WTC11 (cell line): ENCODE measurements around the gene INPP5F. TPM values are rescaled to one million over a fixed set of nuclear protein-coding genes. Genes with fewer than 3 reads are reported as not detected.

Experiments used
- ATAC-seq: fragments of 200-7000 bp; cut with Tn5 transposase; 2 replicates; pipeline ENCODE4 v1.10.0; 2021; ENCODE audit warnings: mild to moderate bottlenecking, moderate library complexity
- CTCF ChIA-PET: fragments of 300-600 bp; sonication (Branson Sonifier 250); formaldehyde crosslinking; loops from one replicate; lab custom pipeline; 2021; ENCODE audit warnings: antibody characterized with exemption; lab: Charles Lee
- POLR2A ChIA-PET: fragments of 350-600 bp; sonication (Branson Sonifier 250); formaldehyde crosslinking; loops from one replicate; lab custom pipeline; 2021; ENCODE audit warnings: antibody characterized with exemption; lab: Charles Lee
- DNase-seq: peaks from one replicate; pipeline ENCODE4 v3.0.0; 2021; ENCODE audit warnings: low spot score
- H3K27ac Mint-ChIP-seq: 2 replicates; pipeline ENCODE4 v1.8.0; 2021; ENCODE audit warnings: mixed read lengths
- H3K27me3 Mint-ChIP-seq: 2 replicates; pipeline ENCODE4 v1.8.0; 2021; ENCODE audit warnings: low read depth, mild to moderate bottlenecking, moderate library complexity, mixed read lengths
- H3K36me3 Mint-ChIP-seq: 2 replicates; pipeline ENCODE4 v1.8.0; 2021; ENCODE audit warnings: mixed read lengths
- H3K4me1 Mint-ChIP-seq: 2 replicates; pipeline ENCODE4 v1.8.0; 2022; ENCODE audit warnings: mixed read lengths
- H3K4me3 Mint-ChIP-seq: 2 replicates; pipeline ENCODE4 v1.8.0; 2021; ENCODE audit warnings: mild to moderate bottlenecking, moderate library complexity, mixed read lengths
- H3K9me3 Mint-ChIP-seq: 2 replicates; pipeline ENCODE4 v1.8.0; 2021; ENCODE audit warnings: mixed read lengths
- CREB1 ChIP-seq: sonication (generic); formaldehyde crosslinking; IDR thresholded peaks from 2 replicates; pipeline ENCODE4 v1.8.0; 2023; ENCODE audit warnings: mild to moderate bottlenecking, missing genetic modification reagents
- JAZF1 ChIP-seq: fragments of 250-450 bp; sonication (Bioruptor Pico); IDR thresholded peaks from 2 replicates; pipeline ENCODE4 v1.9.0; 2021; ENCODE audit warnings: moderate library complexity, mild to moderate bottlenecking, inconsistent platforms
- JUN ChIP-seq: sonication (generic); formaldehyde crosslinking; IDR thresholded peaks from 2 replicates; pipeline ENCODE4 v1.8.0; 2023; ENCODE audit warnings: mild to moderate bottlenecking, missing genetic modification reagents
- KAT7 ChIP-seq: sonication (generic); formaldehyde crosslinking; IDR thresholded peaks from 2 replicates; pipeline ENCODE4 v1.8.1; 2023; ENCODE audit warnings: missing genetic modification reagents, mild to moderate bottlenecking, borderline replicate concordance
- SP1 ChIP-seq: sonication (generic); formaldehyde crosslinking; conservative IDR thresholded peaks from 2 replicates; pipeline ENCODE4 v1.8.1; 2022; ENCODE audit warnings: missing genetic modification reagents
- total RNA-seq: library from RNA; stranded (reverse); gene quantifications from 3 replicates; pipeline ENCODE4 v1.2.3, GENCODE V29; 2021
- TF ChIP-seq, protein P1 (sequence below): fragments of 250-450 bp; sonication (Bioruptor Pico); IDR thresholded peaks from 2 replicates; pipeline ENCODE4 v1.9.0; 2021; ENCODE audit warnings: mild to moderate bottlenecking
- TF ChIP-seq, protein P2 (sequence below): fragments of 250-450 bp; sonication (Bioruptor Pico); IDR thresholded peaks from 2 replicates; pipeline ENCODE4 v2.1.2; 2022; ENCODE audit warnings: mild to moderate bottlenecking, moderate library complexity
- TF ChIP-seq, protein P3 (sequence below): sonication (generic); formaldehyde crosslinking; IDR thresholded peaks from 2 replicates; pipeline ENCODE4 v1.8.0; 2023; ENCODE audit warnings: mild to moderate bottlenecking, missing genetic modification reagents
- TF ChIP-seq, protein P4 (sequence below): sonication (generic); formaldehyde crosslinking; IDR thresholded peaks from 2 replicates; pipeline ENCODE4 v1.8.0; 2022; ENCODE audit warnings: mild to moderate bottlenecking, missing genetic modification reagents
- TF ChIP-seq, protein P5 (sequence below): sonication (generic); formaldehyde crosslinking; IDR thresholded peaks from 2 replicates; pipeline ENCODE4 v1.8.1; 2023; ENCODE audit warnings: mild to moderate bottlenecking, missing genetic modification reagents, borderline replicate concordance
- TF ChIP-seq, protein P6 (sequence below): sonication (generic); formaldehyde crosslinking; IDR thresholded peaks from 2 replicates; pipeline ENCODE4 v1.8.1; 2023; ENCODE audit warnings: mild to moderate bottlenecking, missing genetic modification reagents, moderate library complexity

Gene INPP5F
- total RNA-seq, 1 experiment from 2014 or later = 83.3 TPM

DNA sequence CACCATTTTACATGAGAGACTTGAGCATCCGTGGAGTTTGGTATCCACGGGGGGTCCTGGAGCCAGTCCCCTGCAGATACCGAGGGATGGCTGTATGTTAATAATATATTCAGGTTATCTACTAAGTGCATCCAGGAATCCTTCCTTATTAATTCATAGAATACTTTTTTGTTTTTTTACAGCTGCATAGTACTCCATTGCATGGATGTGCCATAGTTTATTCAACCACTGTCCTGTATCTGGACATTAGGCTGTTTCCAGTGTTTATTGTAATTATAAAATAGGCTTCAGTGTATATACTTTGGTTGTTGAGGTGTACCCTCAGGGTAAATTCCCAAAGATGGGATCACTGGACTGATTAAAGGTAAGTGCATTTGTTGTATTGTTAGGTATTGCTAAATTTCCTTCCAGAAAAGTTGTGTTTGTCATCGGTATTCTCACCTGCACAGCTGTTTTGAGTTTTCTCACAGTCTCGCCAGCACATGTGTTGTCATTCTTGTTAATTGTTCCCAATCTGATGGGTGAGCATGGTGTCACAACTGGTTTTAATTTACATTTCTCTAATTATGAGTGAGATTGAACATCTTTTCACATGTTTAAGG is 55.1 kb downstream of the INPP5F start (continued):
- no peak for TF ChIP-seq JUN (CRISPR knock-in tag)
- TF ChIP-seq, protein P1, sequence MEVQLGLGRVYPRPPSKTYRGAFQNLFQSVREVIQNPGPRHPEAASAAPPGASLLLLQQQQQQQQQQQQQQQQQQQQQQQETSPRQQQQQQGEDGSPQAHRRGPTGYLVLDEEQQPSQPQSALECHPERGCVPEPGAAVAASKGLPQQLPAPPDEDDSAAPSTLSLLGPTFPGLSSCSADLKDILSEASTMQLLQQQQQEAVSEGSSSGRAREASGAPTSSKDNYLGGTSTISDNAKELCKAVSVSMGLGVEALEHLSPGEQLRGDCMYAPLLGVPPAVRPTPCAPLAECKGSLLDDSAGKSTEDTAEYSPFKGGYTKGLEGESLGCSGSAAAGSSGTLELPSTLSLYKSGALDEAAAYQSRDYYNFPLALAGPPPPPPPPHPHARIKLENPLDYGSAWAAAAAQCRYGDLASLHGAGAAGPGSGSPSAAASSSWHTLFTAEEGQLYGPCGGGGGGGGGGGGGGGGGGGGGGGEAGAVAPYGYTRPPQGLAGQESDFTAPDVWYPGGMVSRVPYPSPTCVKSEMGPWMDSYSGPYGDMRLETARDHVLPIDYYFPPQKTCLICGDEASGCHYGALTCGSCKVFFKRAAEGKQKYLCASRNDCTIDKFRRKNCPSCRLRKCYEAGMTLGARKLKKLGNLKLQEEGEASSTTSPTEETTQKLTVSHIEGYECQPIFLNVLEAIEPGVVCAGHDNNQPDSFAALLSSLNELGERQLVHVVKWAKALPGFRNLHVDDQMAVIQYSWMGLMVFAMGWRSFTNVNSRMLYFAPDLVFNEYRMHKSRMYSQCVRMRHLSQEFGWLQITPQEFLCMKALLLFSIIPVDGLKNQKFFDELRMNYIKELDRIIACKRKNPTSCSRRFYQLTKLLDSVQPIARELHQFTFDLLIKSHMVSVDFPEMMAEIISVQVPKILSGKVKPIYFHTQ (CRISPR knock-in tag) = no peak

DNA sequence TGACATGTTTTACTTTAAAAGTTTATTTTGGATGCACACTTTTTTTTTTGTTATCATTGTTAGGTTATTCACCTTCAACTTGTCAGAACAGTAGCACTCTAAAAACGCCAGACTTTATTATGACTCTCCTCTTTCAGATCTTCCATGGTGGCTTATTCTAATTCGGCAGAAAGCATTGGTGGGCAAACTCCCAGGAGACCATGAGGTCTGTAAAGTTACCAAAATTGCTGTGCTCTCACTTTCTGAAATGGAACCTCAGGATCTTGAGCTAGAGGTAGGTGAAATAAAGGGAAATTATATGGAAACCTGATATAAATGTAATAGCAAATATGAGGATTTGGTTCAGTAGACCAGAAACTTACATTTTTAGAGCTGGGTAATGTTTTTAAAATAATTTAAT is 55.6 kb downstream of the INPP5F start:
- no peak overlapping the region for H3K4me3 Mint-ChIP-seq
- H3K9me3 Mint-ChIP-seq = no peaks in the 10 kb centered on the region
- POLR2A ChIA-PET = no interaction called here
- no peak for ATAC-seq
- CTCF ChIA-PET = interaction anchor here (1.1 to 2.3 kb wide), 2 partner anchors 31 to 94 kb away, joined by 3 to 10 read pairs; no protein-coding TSS in a partner anchor
- DNase-seq = no peak
- peaks cover 24% of the 10 kb centered on the region for H3K4me1 Mint-ChIP-seq
- no peaks in the 10 kb centered on the region for H3K27me3 Mint-ChIP-seq
- TF ChIP-seq, protein P2, sequence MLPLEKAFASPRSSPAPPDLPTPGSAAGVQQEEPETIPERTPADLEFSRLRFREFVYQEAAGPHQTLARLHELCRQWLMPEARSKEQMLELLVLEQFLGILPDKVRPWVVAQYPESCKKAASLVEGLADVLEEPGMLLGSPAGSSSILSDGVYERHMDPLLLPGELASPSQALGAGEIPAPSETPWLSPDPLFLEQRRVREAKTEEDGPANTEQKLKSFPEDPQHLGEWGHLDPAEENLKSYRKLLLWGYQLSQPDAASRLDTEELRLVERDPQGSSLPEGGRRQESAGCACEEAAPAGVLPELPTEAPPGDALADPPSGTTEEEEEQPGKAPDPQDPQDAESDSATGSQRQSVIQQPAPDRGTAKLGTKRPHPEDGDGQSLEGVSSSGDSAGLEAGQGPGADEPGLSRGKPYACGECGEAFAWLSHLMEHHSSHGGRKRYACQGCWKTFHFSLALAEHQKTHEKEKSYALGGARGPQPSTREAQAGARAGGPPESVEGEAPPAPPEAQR (CRISPR knock-in tag) = no peak
- no peak for TF ChIP-seq KAT7 (CRISPR knock-in tag)
- TF ChIP-seq JAZF1 (CRISPR knock-in tag) = no peak
- TF ChIP-seq, protein P3, sequence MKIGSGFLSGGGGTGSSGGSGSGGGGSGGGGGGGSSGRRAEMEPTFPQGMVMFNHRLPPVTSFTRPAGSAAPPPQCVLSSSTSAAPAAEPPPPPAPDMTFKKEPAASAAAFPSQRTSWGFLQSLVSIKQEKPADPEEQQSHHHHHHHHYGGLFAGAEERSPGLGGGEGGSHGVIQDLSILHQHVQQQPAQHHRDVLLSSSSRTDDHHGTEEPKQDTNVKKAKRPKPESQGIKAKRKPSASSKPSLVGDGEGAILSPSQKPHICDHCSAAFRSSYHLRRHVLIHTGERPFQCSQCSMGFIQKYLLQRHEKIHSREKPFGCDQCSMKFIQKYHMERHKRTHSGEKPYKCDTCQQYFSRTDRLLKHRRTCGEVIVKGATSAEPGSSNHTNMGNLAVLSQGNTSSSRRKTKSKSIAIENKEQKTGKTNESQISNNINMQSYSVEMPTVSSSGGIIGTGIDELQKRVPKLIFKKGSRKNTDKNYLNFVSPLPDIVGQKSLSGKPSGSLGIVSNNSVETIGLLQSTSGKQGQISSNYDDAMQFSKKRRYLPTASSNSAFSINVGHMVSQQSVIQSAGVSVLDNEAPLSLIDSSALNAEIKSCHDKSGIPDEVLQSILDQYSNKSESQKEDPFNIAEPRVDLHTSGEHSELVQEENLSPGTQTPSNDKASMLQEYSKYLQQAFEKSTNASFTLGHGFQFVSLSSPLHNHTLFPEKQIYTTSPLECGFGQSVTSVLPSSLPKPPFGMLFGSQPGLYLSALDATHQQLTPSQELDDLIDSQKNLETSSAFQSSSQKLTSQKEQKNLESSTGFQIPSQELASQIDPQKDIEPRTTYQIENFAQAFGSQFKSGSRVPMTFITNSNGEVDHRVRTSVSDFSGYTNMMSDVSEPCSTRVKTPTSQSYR (CRISPR knock-in tag) = no peak
- TF ChIP-seq CREB1 (CRISPR knock-in tag) = no peak
- TF ChIP-seq, protein P4, sequence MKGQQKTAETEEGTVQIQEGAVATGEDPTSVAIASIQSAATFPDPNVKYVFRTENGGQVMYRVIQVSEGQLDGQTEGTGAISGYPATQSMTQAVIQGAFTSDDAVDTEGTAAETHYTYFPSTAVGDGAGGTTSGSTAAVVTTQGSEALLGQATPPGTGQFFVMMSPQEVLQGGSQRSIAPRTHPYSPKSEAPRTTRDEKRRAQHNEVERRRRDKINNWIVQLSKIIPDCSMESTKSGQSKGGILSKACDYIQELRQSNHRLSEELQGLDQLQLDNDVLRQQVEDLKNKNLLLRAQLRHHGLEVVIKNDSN (CRISPR knock-in tag) = no peak
- TF ChIP-seq, protein P5, sequence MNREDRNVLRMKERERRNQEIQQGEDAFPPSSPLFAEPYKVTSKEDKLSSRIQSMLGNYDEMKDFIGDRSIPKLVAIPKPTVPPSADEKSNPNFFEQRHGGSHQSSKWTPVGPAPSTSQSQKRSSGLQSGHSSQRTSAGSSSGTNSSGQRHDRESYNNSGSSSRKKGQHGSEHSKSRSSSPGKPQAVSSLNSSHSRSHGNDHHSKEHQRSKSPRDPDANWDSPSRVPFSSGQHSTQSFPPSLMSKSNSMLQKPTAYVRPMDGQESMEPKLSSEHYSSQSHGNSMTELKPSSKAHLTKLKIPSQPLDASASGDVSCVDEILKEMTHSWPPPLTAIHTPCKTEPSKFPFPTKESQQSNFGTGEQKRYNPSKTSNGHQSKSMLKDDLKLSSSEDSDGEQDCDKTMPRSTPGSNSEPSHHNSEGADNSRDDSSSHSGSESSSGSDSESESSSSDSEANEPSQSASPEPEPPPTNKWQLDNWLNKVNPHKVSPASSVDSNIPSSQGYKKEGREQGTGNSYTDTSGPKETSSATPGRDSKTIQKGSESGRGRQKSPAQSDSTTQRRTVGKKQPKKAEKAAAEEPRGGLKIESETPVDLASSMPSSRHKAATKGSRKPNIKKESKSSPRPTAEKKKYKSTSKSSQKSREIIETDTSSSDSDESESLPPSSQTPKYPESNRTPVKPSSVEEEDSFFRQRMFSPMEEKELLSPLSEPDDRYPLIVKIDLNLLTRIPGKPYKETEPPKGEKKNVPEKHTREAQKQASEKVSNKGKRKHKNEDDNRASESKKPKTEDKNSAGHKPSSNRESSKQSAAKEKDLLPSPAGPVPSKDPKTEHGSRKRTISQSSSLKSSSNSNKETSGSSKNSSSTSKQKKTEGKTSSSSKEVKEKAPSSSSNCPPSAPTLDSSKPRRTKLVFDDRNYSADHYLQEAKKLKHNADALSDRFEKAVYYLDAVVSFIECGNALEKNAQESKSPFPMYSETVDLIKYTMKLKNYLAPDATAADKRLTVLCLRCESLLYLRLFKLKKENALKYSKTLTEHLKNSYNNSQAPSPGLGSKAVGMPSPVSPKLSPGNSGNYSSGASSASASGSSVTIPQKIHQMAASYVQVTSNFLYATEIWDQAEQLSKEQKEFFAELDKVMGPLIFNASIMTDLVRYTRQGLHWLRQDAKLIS (CRISPR knock-in tag) = no peak
- TF ChIP-seq, protein P6, sequence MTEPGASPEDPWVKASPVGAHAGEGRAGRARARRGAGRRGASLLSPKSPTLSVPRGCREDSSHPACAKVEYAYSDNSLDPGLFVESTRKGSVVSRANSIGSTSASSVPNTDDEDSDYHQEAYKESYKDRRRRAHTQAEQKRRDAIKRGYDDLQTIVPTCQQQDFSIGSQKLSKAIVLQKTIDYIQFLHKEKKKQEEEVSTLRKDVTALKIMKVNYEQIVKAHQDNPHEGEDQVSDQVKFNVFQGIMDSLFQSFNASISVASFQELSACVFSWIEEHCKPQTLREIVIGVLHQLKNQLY (CRISPR knock-in tag) = no peak
- TF ChIP-seq SP1 (CRISPR knock-in tag) = no peak
- no peaks in the 10 kb centered on the region for H3K36me3 Mint-ChIP-seq
- peak overlapping the region; percentile 54; the same call in 1 of the 2 replicates for H3K27ac Mint-ChIP-seq
